Pericardium fibroblast (primary cell): ENCODE measurements around the gene PITPNM3. TPM values are rescaled to one million over a fixed set of nuclear protein-coding genes. Genes with fewer than 3 reads are reported as not detected.

ENCODE experiments used
- total RNA-seq: library from RNA; depleted of rRNA; stranded (reverse); fragments of >200 nt; gene quantifications from 2 replicates; pipeline ENCODE4 v1.2.3, GENCODE V29; 2015

The PITPNM3 gene
- total RNA-seq: 2.6 and 4.9 TPM in 2 replicates

GRCh38 chr17:6556121-6557039 lies at the start of gene PITPNM3:
Gene PITPNM3, minus strand, starts transcription at chr17:6556555. Its CDS starts 149 bp downstream, at chr17:6556406.

DNA sequence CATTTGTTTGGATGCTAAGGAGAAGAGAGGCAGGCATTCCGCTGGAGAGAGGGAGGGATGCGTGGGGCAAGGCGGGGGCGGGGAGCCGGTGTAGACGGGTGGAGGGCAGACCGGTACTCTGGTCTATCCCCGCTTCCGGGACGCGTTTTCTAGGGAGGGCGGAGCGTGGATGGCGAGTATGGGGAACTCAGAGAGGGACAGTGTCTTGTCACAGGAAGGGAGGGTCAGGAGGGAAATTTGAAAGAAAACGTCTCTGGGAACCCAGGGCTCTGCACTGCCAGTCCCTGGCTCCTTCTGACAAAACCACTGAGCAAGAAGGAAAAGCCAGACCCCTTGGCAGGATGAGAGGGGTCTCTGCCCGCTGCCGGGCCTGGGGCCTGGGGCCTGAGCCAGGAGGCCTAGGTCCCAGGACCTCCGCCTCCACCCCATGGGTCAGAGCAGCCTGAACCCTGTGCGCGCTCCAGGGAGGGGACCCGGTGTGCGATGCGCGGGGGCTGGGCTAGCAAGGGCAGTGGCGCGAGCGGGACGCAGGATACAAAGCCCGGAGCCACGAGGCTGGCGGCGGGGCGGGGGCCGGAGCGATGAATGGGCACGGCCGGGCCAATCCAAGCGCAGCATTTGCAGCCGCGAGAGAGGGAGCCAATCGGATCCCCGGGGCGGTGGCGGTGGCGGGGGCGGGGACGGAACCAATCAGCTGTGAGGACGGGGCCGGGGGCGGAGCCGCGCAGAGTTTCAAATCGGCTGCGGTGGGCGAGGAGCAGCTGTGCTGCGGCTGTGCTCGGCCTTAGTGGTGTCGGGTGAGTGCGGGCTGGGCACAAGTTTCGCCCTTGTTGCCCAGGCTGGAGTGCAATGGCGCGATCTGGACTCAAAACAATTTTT lies 112.4 kb downstream of the PITPNM3 start, which contains the start of gene PIMREG:
TSS of gene PIMREG (plus strand) at position 764 of the 879 bp plus-strand sequence. CDS start 656 bp downstream, outside the sequence.

DNA sequence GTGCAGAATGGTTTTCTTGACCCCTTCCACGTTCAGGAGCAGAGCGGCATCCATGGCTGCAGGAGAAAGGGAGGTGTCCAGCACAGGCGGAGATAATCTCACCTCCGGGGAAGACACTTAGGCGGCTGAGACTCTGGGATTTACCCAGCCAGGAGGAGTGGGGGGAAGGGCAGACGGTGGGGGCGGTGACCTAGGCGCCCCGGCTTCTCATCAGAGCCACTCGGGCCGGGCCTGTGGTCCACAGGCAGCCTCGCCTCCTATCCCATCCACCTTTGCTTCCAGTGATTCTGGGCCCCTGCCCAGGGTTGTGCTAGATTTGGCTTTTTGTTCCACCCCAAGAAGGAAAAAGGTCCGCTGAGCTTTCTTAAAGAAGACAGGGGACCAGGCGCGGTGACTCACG lies 121.3 kb downstream of the PITPNM3 start, which contains the start of gene AIPL1:
TSS of gene AIPL1 (minus strand) at position 71 of the 400 bp plus-strand sequence. CDS start at position 54, 17 bp downstream.

Other genes with a start within 250 kb of the PITPNM3 start
- gene AIPL1, start 121.4 kb downstream of the PITPNM3 start, total RNA-seq: not detected in 2 replicates
- gene PIMREG, start 112.1 kb downstream of the PITPNM3 start, total RNA-seq: 0.82 and 3.3 TPM in 2 replicates
- 9.7 and 15.9 TPM in 2 replicates for gene KIAA0753, start 84.2 kb upstream of the PITPNM3 start, total RNA-seq
- gene TXNDC17, start 84.5 kb upstream of the PITPNM3 start, total RNA-seq: 82.4 and 227 TPM in 2 replicates
- gene MED31, start 95.0 kb upstream of the PITPNM3 start, total RNA-seq: 4.9 and 8.2 TPM in 2 replicates
- gene C17orf100, start 95.2 kb upstream of the PITPNM3 start, total RNA-seq: 0.26 and 2.9 TPM in 2 replicates
- under 0.01 TPM in 1 of 2 replicates, not detected in the other for gene SLC13A5, start 156.8 kb upstream of the PITPNM3 start, total RNA-seq
- gene XAF1, start 199.5 kb upstream of the PITPNM3 start, total RNA-seq: 9.8 and 14.6 TPM in 2 replicates
- gene FBXO39, start 219.7 kb upstream of the PITPNM3 start, total RNA-seq: 0.94 TPM in 1 of 2 replicates, not detected in the other